Karpas-422 (cell line): Measurements from ENCODE around the gene PLD5. TPM values are rescaled to one million over a fixed set of nuclear protein-coding genes. Genes with fewer than 3 reads are reported as not detected.
"Not testable (repeated sequence)": the region's sequence is repeated elsewhere in the genome, so short reads cannot be mapped to it uniquely, and the experiment has no call there.

Experiments used
- DNase-seq: peaks from one replicate; pipeline ENCODE4 v3.0.0-alpha.2; 2015
- H2AFZ ChIP-seq: fragments of 200-600 bp; sonication (generic); 2 replicates; pipeline ENCODE4 v1.6.1; 2014; ENCODE audit warnings: antibody characterized with exemption, low read length, mixed read lengths
- H3K27ac ChIP-seq: fragments of 200-600 bp; sonication (generic); 2 replicates; pipeline ENCODE4 v1.5.1; 2014; ENCODE audit warnings: mild to moderate bottlenecking, low read length, moderate library complexity
- H3K27me3 ChIP-seq: fragments of 200-600 bp; sonication (generic); 2 replicates; pipeline ENCODE4 v1.6.1; 2014; ENCODE audit warnings: low read length, mixed read lengths
- H3K36me3 ChIP-seq: fragments of 200-600 bp; sonication (generic); 2 replicates; pipeline ENCODE4 v1.6.1; 2014; ENCODE audit warnings: low read length, mixed read lengths; ENCODE audit not compliant: insufficient read depth
- H3K4me1 ChIP-seq: fragments of 200-600 bp; sonication (generic); 2 replicates; pipeline ENCODE4 v1.6.1; 2014; ENCODE audit warnings: mild to moderate bottlenecking, low read length, mixed read lengths
- H3K4me2 ChIP-seq: fragments of 200-600 bp; sonication (generic); 2 replicates; pipeline ENCODE4 v1.6.1; 2014; ENCODE audit warnings: low read length, low read depth, mild to moderate bottlenecking; ENCODE audit not compliant: poor library complexity, severe bottlenecking
- H3K4me3 ChIP-seq: fragments of 200-600 bp; sonication (generic); 2 replicates; pipeline ENCODE4 v1.5.1; 2014; ENCODE audit warnings: mild to moderate bottlenecking, antibody characterized with exemption, low read length, mixed read lengths
- H3K79me2 ChIP-seq: fragments of 200-600 bp; sonication (generic); 2 replicates; pipeline ENCODE4 v1.6.1; 2014; ENCODE audit warnings: mild to moderate bottlenecking, low read length, mixed read lengths
- H3K9ac ChIP-seq: fragments of 200-600 bp; sonication (generic); 2 replicates; pipeline ENCODE4 v1.6.0; 2014; ENCODE audit warnings: low read length
- H3K9me2 ChIP-seq: fragments of 200-600 bp; sonication (generic), shearing (Covaris generic); replicated peaks from 2 replicates; pipeline ENCODE4 v1.6.0; 2014; ENCODE audit warnings: mild to moderate bottlenecking, low read length, moderate library complexity; ENCODE audit not compliant: insufficient read depth
- H3K9me3 ChIP-seq: fragments of 300-700, 200-600 bp; sonication (generic); 2 replicates; pipeline ENCODE4 v1.6.1; 2014; ENCODE audit warnings: low read length, mixed read lengths
- H4K20me1 ChIP-seq: fragments of 200-600 bp; sonication (generic); 2 replicates; pipeline ENCODE4 v1.6.1; 2014; ENCODE audit warnings: mild to moderate bottlenecking, antibody characterized with exemption, low read length, low read depth; ENCODE audit not compliant: insufficient read depth
- total RNA-seq: library from RNA; depleted of rRNA; stranded (reverse); fragments of >200 nt; shearing (Covaris generic); gene quantifications from 2 replicates; pipeline ENCODE4 v1.2.3, GENCODE V29; 2014; ENCODE audit warnings: low replicate concordance

Gene PLD5
- total RNA-seq, 1 experiment from 2014 or later: not detected

DNA sequence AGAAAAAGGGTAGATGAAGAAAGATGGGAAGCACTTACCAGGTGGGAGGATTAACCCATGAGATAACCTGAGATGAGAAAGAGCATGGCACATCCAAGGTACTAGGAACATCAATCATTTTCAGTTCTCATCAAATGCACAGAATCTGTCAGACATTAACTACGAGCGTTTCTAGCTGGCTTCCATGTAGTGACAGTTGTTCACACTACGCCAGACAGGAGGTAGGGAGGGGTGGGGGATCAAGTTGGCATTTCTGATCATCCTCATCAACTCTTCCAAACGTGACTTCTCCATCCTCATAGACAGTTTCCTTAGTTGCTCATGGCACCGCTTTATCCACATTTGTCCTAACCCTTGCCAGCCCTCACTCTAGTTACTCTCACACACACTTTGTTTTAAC is 120.2 kb downstream of the PLD5 start:
- no peaks in the 10 kb centered on the region for H3K36me3 ChIP-seq
- no peak for DNase-seq
- H3K9me3 ChIP-seq: no peaks in the 10 kb centered on the region
- H3K9me2 ChIP-seq: no peaks in the 10 kb centered on the region
- H4K20me1 ChIP-seq: no peaks in the 10 kb centered on the region
- no peak overlapping the region for H2AFZ ChIP-seq
- no peaks in the 10 kb centered on the region for H3K4me1 ChIP-seq
- H3K79me2 ChIP-seq: no peaks in the 10 kb centered on the region
- H3K4me3 ChIP-seq: no peak overlapping the region
- no peaks in the 10 kb centered on the region for H3K27me3 ChIP-seq
- no peak overlapping the region for H3K9ac ChIP-seq
- no peak overlapping the region for H3K4me2 ChIP-seq
- no peak overlapping the region for H3K27ac ChIP-seq

DNA sequence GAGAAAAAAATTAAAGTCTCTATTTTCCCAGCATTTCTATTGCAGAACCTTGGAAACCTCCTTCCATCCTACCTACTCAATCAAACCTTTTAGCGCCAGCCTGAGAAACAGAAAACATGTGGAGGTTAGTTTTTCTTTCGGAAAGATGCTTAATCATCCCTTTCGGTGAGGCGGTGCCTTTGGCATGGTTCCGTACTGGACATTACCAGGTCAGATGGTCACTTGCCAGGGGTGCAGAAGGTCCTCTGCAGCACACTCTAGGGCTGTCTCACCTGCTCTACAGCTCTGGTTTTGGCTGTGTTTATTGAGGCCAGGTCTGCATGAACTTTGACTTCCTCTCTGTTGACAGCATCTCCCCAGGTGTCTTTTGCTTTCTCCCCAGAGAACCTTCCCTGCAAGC is 121.5 kb downstream of the PLD5 start:
- Histone ChIP-seq H3K27me3 (no peaks in the 10 kb centered on the region), H4K20me1 (no peaks in the 10 kb centered on the region), H3K79me2 (no peaks in the 10 kb centered on the region), H3K27ac (no peak overlapping the region), H3K9ac (no peak overlapping the region), H3K4me1 (no peaks in the 10 kb centered on the region), H3K9me3 (no peaks in the 10 kb centered on the region), H3K9me2 (no peaks in the 10 kb centered on the region), H3K4me2 (no peak overlapping the region), H3K36me3 (no peaks in the 10 kb centered on the region), H2AFZ (no peak overlapping the region), H3K4me3 (no peak overlapping the region)
- no peak for DNase-seq

DNA sequence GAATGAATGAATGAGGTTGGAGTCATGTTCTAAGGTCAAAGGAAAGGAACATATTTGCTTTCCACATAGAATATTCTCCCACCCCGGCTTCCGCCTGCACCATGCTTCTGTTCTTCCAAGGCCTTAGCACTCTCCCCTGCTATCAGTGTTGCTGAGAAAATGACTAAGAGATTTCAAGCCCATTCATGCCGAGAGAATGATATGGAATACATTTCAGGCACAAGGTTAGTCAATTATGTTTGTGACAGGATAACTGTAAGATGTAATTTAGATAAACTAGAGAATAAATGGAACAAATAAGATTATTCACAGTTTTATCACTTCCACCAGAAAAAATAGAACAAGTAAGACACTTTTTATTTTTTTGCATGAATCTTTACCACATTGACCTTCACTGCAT is 122.6 kb downstream of the PLD5 start:
- no peak overlapping the region for H3K4me2 ChIP-seq
- H3K27ac ChIP-seq: no peak overlapping the region
- H3K9me2 ChIP-seq: no peaks in the 10 kb centered on the region
- H3K36me3 ChIP-seq: no peaks in the 10 kb centered on the region
- H2AFZ ChIP-seq: no peak overlapping the region
- H3K4me1 ChIP-seq: no peaks in the 10 kb centered on the region
- no peaks in the 10 kb centered on the region for H3K79me2 ChIP-seq
- DNase-seq: no peak
- H4K20me1 ChIP-seq: no peaks in the 10 kb centered on the region
- H3K9me3 ChIP-seq: no peaks in the 10 kb centered on the region
- H3K27me3 ChIP-seq: no peaks in the 10 kb centered on the region
- H3K4me3 ChIP-seq: no peak overlapping the region
- H3K9ac ChIP-seq: no peak overlapping the region

DNA sequence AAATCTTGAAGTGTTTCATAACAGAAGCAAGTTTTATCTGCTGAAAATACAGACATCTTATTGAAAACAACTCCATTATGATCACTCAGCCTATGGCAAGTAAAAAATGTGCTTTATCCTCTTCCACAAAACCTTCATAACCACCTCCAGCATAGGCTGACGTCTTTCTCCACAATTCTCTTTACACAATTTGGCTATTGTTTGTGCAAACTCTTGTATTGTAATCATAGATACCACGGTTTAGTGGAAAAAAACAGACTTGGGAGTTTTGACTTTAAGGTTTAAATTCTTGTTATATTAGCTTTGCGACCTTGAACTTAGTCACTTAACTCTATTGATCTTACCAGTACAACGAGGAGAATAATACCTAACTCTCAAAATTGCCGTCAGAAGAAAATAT is 126.1 kb downstream of the PLD5 start:
- H3K36me3 ChIP-seq: no peaks in the 10 kb centered on the region
- DNase-seq: no peak
- H3K79me2 ChIP-seq: no peaks in the 10 kb centered on the region
- no peak overlapping the region for H2AFZ ChIP-seq
- H3K9ac ChIP-seq: no peak overlapping the region
- no peaks in the 10 kb centered on the region for H3K9me3 ChIP-seq
- no peaks in the 10 kb centered on the region for H3K9me2 ChIP-seq
- H3K4me3 ChIP-seq: no peak overlapping the region
- H3K27me3 ChIP-seq: no peaks in the 10 kb centered on the region
- H4K20me1 ChIP-seq: no peaks in the 10 kb centered on the region
- H3K4me1 ChIP-seq: no peaks in the 10 kb centered on the region
- H3K4me2 ChIP-seq: no peak overlapping the region
- no peak overlapping the region for H3K27ac ChIP-seq

DNA sequence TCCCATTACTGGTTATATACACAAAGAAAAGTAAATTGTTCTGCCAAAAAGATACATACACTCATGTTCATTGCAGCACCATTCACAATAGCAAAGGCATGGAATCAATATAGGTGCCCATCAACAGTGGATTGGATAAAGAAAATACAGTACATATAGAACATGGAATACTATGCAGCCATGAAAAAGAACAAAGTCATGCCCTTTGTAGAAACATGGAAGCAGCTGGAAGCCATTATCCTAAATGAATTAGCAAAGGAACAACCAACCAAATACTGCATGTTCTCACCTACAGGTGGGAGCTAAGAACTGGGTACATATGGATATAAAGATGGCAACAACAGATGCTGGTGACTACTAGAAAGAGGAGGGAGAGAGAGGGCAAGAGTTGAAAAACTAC is 132.6 kb downstream of the PLD5 start:
- Histone ChIP-seq H3K4me3 (no peak overlapping the region), H3K4me2 (no peak overlapping the region), H3K4me1 (no peaks in the 10 kb centered on the region), H2AFZ (no peak overlapping the region), H3K79me2 (no peaks in the 10 kb centered on the region), H3K36me3 (no peaks in the 10 kb centered on the region), H3K9ac (no peak overlapping the region), H3K9me3 (no peaks in the 10 kb centered on the region), H3K27me3 (no peaks in the 10 kb centered on the region), H4K20me1 (no peaks in the 10 kb centered on the region), H3K9me2 (no peaks in the 10 kb centered on the region), H3K27ac (no peak overlapping the region)
- DNase-seq: no peak

DNA sequence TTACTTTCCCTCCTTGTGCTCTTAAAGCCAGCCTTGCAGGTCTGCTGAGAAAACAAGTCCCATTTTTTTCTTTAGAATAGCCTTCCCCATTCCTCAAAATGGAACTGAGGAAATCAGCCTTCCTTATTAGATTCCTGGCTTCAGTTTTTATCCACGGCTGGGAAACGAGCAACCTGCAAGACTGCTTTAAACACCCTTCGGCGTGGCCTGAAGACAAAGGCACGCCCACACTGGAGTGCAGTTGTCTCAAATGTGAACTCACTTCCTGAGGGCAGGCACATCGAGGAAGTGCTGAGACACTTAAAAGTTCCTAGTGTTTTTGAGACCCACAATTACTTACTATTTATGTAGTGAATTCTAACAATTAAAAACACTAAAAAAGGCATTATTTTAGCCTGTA is 148.4 kb downstream of the PLD5 start:
- not testable (repeated sequence) for H4K20me1 ChIP-seq, H2AFZ ChIP-seq, H3K9ac ChIP-seq, DNase-seq, H3K36me3 ChIP-seq, H3K27me3 ChIP-seq, H3K79me2 ChIP-seq, H3K4me2 ChIP-seq, H3K9me3 ChIP-seq, H3K4me3 ChIP-seq, H3K4me1 ChIP-seq, H3K27ac ChIP-seq, H3K9me2 ChIP-seq

DNA sequence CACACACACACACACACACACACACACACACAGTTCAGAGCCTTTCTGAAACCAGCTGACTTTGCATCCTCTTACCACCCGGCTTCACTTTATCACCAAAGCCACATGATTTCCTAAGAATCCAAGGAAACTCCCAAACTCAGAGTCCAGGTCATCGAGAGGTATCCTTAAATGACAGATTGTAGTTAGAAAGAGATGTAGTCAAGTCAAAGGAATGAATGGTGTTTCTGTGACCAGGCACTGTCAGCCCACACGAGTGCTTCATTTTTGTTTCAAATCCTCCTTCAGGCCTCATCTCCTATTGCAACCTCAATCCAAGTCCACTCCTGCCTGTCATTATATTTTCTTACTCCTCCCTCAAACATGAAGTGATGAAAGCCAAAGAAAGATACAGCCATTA is 174.1 kb downstream of the PLD5 start:
- not testable (repeated sequence) for H3K4me3 ChIP-seq, H3K9me3 ChIP-seq, H3K9ac ChIP-seq, H3K27me3 ChIP-seq, H3K36me3 ChIP-seq, DNase-seq, H3K9me2 ChIP-seq, H3K4me1 ChIP-seq, H3K79me2 ChIP-seq, H2AFZ ChIP-seq, H3K4me2 ChIP-seq, H4K20me1 ChIP-seq, H3K27ac ChIP-seq

DNA sequence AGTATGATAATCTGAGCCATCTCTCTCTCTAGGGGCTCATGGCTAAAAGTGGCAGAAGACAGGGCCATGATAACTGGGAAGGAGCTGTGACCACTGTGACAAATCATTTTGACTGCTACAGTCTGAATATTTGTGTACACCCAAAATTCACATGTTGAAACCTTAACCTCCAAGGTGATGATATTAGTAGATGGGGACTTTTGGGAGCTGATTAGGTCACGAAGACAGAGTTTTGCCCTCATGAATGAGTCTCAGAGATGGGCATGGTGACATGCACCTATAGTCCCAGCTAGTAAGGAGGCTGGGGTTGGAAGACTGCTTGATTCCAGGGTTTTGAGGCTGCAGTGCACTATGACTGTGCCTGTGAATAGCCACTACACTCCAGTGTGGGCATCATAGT is 174.9 kb downstream of the PLD5 start:
- no peak for DNase-seq
- H3K36me3 ChIP-seq: no peaks in the 10 kb centered on the region
- H3K9me2 ChIP-seq: no peaks in the 10 kb centered on the region

DNA sequence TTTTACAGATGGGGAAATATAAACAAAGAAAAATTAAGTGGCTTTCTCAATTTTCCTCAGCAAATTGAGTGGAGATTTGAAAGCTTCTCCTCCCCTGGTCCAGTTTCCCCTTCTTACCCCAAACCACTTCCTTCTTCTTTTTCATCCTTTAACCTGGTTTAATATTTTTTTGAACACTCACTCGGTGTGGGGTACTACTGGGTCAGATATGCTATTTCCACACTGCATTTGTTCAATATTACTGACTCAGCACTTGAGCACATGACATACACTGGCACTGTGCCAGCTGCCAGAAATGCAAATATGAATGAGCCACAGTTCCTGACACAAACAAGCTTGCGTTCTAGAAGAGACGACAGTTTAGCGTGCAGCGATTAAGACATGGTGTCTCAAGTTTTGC is 193.6 kb downstream of the PLD5 start:
- H3K9me3 ChIP-seq, H3K9me2 ChIP-seq, H3K27ac ChIP-seq, H3K4me1 ChIP-seq, H3K36me3 ChIP-seq, H3K27me3 ChIP-seq, DNase-seq, H3K79me2 ChIP-seq, H3K4me3 ChIP-seq, H2AFZ ChIP-seq, H3K9ac ChIP-seq, H4K20me1 ChIP-seq, H3K4me2 ChIP-seq: not testable (repeated sequence)

More for the DNA sequence above, 174.9 kb downstream of the PLD5 start:
- H4K20me1 ChIP-seq: no peaks in the 10 kb centered on the region
- H3K27ac ChIP-seq: no peak overlapping the region
- no peak overlapping the region for H3K4me3 ChIP-seq
- no peak overlapping the region for H2AFZ ChIP-seq
- no peaks in the 10 kb centered on the region for H3K4me1 ChIP-seq
- no peak overlapping the region for H3K4me2 ChIP-seq
- H3K27me3 ChIP-seq: no peaks in the 10 kb centered on the region
- no peaks in the 10 kb centered on the region for H3K9me3 ChIP-seq
- no peaks in the 10 kb centered on the region for H3K79me2 ChIP-seq
- no peak overlapping the region for H3K9ac ChIP-seq
